Measurements from ENCODE around the gene IRF6. TPM values are rescaled to one million over a fixed set of nuclear protein-coding genes. Genes with fewer than 3 reads are reported as not detected.
A peak's percentile ranks its signal among the peaks of the same experiment; 100 is the strongest.

The IRF6 gene
- polyA plus RNA-seq (ENCODE audit: insufficient read length in 4 of 4) = 10 to 100 TPM; 13.6 to 20.0 (median 18.1) TPM

- DNase-seq (ENCODE audit: low read depth in 4 of 4, low spot score in 2 of 4) = peak; percentile 53 to 82 (median 67)
Measured at GRCh38 chr1:209805875-209806760, at the start of gene IRF6. Gene IRF6, minus strand, starts transcription at chr1:209806142. Its CDS starts 4,729 bp downstream, at chr1:209801413.

- DNase-seq (ENCODE audit: low read depth in 4 of 4, low spot score in 2 of 4) = no peak
Measured at GRCh38 chr1:209855623-209856022, 49.7 kb upstream of the IRF6 start.

- no peak for DNase-seq (ENCODE audit: low read depth in 4 of 4, low spot score in 2 of 4)
Measured at GRCh38 chr1:209855006-209855405, 49.1 kb upstream of the IRF6 start.

DNA sequence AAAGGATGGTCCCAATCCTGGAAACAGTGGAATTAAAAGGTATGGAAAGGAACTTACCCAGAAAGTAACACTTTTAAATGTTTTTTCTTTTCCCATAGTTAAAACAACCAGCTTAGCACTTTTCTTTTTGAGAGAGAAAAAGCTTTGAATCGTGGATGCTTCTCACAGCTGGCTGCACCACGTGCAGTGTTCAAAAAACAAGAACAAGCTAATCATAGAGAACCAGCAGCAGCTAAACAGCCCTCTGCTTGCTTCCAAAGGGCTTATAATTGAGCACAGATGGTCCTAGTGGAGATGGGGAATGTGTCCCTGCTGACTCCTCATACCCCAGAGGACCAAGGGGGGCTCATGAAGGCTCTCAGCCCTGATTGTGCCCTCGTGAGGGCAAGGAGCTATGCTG lies 48.3 kb upstream of the IRF6 start:
- no peak for DNase-seq (ENCODE audit: low read depth in 4 of 4, low spot score in 2 of 4)

- no peak for DNase-seq (ENCODE audit: low read depth in 4 of 4, low spot score in 2 of 4)
Measured at GRCh38 chr1:209853676-209854075, 47.7 kb upstream of the IRF6 start.

GRCh38 chr1:209850342-209850979 lies 44.5 kb upstream of the IRF6 start:
- no peak for DNase-seq (ENCODE audit: low read depth in 4 of 4, low spot score in 2 of 4)

- DNase-seq (ENCODE audit: low read depth in 4 of 4, low spot score in 2 of 4) = no peak
Measured at GRCh38 chr1:209849388-209849787, 43.4 kb upstream of the IRF6 start.

- DNase-seq (ENCODE audit: low read depth in 4 of 4, low spot score in 2 of 4) = no peak
Measured at GRCh38 chr1:209845408-209845725, 39.4 kb upstream of the IRF6 start.

GRCh38 chr1:209844695-209845407 lies 38.9 kb upstream of the IRF6 start:
- DNase-seq (ENCODE audit: low read depth in 4 of 4, low spot score in 2 of 4) = no peak

- DNase-seq (ENCODE audit: low read depth in 4 of 4, low spot score in 2 of 4) = no peak
Measured at GRCh38 chr1:209840611-209841010, 34.7 kb upstream of the IRF6 start.

- DNase-seq (ENCODE audit: low read depth in 4 of 4, low spot score in 2 of 4) = no peak
Measured at GRCh38 chr1:209839875-209840546, 34.1 kb upstream of the IRF6 start.

GRCh38 chr1:209838537-209838936 lies 32.6 kb upstream of the IRF6 start:
- no peak for DNase-seq (ENCODE audit: low read depth in 4 of 4, low spot score in 2 of 4)

- no peak for DNase-seq (ENCODE audit: low read depth in 4 of 4, low spot score in 2 of 4)
Measured at GRCh38 chr1:209837671-209838070, 31.7 kb upstream of the IRF6 start.

GRCh38 chr1:209835782-209836298 lies 29.9 kb upstream of the IRF6 start:
- DNase-seq (ENCODE audit: low read depth in 4 of 4, low spot score in 2 of 4) = no peak

- DNase-seq (ENCODE audit: low read depth in 4 of 4, low spot score in 2 of 4) = no peak
Measured at GRCh38 chr1:209831615-209832014, 25.7 kb upstream of the IRF6 start.

DNA sequence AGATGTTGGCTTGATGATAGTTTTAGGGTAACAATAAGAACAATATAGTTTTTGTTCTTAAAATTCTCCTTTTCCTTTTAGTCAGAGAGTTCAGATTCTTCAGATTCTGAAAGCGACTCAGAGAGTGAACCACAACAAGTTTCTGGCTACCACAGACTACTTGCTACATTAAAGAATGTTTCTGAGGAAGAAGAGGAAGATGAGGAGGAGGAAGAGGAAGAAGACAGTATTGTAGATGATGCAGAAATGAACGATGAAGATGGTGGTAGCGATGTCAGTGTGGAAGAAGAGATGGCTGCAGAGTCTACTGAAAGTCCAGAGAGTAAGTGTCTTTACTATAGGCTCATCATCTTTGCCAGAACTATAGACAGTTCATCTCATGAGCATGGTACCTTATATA lies 24.8 kb upstream of the IRF6 start:
- DNase-seq (ENCODE audit: low read depth in 4 of 4, low spot score in 2 of 4) = no peak

GRCh38 chr1:209829716-209830115 lies 23.8 kb upstream of the IRF6 start:
- DNase-seq (ENCODE audit: low read depth in 4 of 4, low spot score in 2 of 4) = no peak

DNA sequence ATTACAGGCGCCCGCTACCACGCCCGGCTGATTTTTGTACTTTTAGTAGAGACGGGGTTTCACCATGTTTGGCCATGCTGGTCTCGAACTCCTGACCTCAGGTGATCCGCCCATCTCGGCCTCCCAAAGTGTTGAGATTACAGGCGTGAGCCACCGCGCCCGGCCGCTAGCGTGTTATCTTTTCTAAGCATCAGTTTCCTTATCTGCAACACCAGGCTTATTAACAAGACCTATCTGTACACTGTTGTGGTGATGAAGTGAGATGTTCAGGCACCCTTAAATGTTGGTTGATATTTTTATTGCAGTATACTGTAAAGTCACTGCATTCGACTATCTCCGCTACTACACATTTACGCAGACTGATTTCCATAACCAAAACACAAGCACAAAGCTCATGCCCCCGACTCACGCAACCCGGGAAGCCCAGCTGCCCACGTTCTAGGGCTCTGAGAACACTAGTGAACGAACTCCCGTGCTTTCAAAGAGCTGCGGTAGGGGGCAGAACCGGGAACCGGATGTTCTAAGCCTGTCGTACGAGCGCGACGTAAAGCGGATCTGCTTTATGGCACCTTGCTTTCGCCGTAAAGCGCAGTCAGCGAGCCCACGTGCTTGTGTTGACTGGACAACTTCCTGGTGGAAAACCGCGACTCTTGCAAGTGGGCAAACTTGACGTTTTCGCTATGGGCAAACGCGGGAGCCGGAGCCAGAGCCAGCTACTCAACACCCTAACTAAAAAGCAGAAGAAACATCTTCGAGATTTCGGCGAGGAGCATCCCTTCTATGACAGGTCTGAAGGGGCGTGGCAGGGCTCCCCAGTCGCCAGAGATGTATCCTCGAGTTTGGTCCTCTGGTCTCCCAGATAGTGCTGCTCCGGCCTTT lies 21.7 kb upstream of the IRF6 start, which contains the start of gene UTP25:
UTP25 (plus strand) TSS at position 589 of the 879 bp plus-strand sequence; CDS start at position 681, 92 bp downstream.
- peak; percentile 82 to 93 (median 84) for DNase-seq (ENCODE audit: low read depth in 4 of 4, low spot score in 2 of 4)

DNA sequence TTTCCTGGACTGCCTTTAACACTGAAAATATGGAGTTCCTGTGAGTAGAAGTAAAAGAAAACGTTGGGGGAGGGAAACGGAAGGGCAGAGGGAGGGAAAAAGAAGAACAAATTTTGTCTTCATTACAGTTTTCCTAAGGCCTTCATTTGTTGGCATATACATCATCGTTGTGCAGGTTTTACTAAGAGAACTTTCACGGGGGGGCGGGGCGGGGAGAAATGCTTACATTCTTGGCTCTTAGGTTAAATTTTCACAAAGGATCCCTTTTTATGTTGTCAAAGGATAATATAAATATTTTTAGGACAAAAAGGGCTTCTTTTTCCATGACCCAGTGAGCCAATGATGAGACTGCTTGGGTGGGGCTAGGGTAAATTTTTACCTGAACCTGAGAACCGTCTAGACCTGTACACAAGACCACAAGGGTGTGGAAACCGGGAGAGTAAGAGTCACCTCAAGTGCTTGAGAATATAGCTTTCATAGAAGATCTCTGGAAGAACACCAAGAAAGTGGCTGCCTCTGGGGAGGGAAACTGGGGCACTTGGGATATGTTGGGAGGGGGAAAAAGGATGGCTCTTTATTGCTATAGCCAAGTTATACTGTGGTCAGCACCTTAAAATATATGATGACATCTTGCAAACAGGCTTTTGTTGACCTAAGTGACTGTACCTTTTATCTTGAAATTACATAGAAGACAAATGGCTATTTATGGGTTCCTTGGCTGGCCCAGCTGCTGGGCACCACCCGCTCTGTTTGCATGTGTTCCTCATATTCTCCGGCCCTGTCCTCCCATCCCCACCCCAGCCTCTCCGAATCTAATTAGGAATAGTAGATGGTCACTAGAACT lies 19.9 kb upstream of the IRF6 start:
- DNase-seq (ENCODE audit: low read depth in 4 of 4, low spot score in 2 of 4) = no peak
